Measurements from ENCODE around the gene ZNF532.

GRCh38 chr18:58848685-58849084 is 16.0 kb upstream of the ZNF532 start:
- TF ChIP-seq EZH2 (IDR thresholded peaks at IDR 0.05; ENCODE audit: borderline replicate concordance, low read depth, low read length, poor library complexity, severe bottlenecking) = no peak
- TF ChIP-seq CTCF (conservative IDR thresholded peaks at IDR 0.05; ENCODE audit: low read depth, low read length) = no peak
